PFSK-1 (cell line): ENCODE measurements around the gene RBM47.

Source experiments
- POLR2AphosphoS5 ChIP-seq: IDR thresholded peaks from 2 replicates; pipeline ENCODE4 v1.6.1; 2012; ENCODE audit warnings: low read depth, mild to moderate bottlenecking, control low read depth, low read length, moderate library complexity
- SIN3A ChIP-seq: IDR thresholded peaks from 2 replicates; pipeline ENCODE4 v1.6.1; 2012; ENCODE audit warnings: mild to moderate bottlenecking, low read length, moderate library complexity, borderline replicate concordance; ENCODE audit not compliant: insufficient read depth
- TAF1 ChIP-seq: IDR thresholded peaks from 2 replicates; pipeline ENCODE4 v1.6.1; 2012; ENCODE audit warnings: low read length, control low read depth, borderline replicate concordance; ENCODE audit not compliant: insufficient read depth

DNA sequence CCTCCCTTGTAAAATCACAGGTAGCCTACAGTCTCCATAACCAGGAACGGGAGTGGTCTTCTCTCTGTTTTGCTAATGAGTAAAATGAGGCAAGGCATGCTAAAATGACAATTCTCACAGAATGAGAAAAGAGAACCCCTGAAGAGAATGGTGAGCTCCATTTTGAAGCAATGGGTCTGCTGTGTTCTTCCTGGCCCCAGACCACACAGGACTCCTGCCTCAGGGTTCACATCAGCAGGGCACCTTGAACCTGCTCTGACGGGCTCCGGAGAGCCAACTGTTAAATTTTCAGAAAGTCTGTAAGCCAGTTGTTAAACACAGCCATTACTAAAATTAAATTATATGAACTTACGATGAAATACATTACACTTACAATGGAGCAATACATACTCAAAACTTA is 32.1 kb upstream of the RBM47 start:
- TF ChIP-seq POLR2AphosphoS5, result no peak
- TF ChIP-seq TAF1, result no peak
- TF ChIP-seq SIN3A, result no peak
